Renal pelvis (tissue), 4 donors: ENCODE results near the gene LMX1B. TPM values are rescaled to one million over a fixed set of nuclear protein-coding genes. Genes with fewer than 3 reads are reported as not detected.

Experiments used
- DNase-seq: peaks from one replicate; pipeline ENCODE4 v3.0.0-alpha.2; 2013
- polyA plus RNA-seq, 3 donors: library from polyadenylated mRNA; unstranded; fragments of 120-200 nt; gene quantifications; one replicate each; pipeline ENCODE4 v1.2.1, GENCODE V29; 2013; ENCODE audit not compliant: insufficient read length in 3 of 3

The LMX1B gene
- polyA plus RNA-seq, 3 donors: 19.8 to 22.4 (median 22.3) TPM

GRCh38 chr9:126617003-126617822, 3.5 kb downstream of the LMX1B start:
- no peak for DNase-seq

DNA sequence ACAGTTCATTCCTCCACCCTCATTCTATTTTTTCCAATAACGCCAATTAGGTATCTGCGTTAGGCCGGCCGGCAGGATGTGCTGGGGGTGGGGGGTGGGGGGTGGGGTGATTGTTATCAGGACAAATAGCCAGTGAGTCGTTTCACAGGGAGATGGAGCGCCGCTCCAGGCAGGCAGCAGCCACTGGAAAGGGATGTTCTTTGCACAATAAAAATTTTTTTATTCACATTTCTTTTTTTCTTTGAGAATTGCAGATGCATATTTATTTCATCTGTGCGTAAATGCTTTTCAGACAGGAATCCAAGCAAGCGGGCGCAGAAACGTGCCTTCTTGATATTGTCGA, 4.1 kb downstream of the LMX1B start:
- no peak for DNase-seq

DNA sequence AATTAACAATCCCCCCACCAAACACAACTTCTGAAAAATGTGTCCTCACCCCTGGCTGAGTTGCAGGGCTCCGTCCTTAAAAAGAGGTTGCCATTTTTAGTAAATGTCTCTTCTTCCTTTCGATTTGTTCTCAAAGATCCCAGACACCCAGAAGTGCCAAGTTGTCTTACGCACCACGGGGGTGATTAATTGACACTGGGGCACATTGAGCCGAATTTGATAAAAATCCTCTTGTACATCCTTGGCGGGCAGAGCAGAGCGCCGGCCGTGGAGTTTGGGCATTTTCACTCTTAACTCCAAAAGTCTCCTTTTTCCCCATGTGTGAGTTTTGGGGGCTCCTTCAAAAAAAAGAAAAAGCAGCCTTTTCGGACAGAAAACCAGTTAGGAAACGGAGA, 4.5 kb downstream of the LMX1B start:
- DNase-seq: no peak

DNA sequence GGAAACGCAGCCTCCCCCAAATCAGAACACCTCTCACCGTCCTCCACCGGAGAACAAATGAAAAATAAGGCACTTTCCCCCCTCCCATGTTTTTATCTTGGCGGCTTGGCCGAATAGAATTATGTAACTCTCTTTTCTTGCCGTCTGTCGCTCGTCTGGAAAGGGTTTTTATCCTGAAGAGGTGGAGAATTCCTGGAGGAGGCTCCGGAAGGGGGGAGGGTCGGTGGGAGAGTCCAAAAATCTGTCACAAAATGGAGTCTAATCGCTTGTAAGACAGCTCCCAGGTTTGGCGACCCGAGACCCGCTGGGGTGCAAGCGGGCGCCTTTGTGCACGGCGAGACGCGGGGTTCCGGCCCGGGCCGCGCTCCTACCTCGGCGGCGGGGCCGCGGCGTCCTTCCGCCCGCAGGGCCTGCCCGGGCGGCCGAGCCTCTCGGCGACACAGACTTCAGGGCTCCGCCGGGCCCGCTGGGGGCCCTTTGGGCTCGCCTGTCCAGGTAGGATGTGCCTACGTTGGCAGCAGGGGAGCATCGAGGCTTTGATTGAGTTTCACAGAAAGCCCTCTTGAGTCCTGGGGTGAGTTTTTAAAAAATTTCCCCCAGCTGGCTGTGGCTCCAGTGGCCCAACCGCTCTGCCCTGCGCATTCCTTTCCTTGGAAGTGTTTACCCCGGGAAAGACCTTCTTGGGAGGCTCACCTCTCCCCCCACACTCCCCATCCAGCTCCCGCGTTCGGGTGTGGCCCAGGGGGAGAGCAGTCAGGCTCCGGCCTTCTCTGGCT, 5.0 kb downstream of the LMX1B start:
- DNase-seq: no peak

GRCh38 chr9:126619361-126620135, 5.8 kb downstream of the LMX1B start:
- no peak for DNase-seq

DNA sequence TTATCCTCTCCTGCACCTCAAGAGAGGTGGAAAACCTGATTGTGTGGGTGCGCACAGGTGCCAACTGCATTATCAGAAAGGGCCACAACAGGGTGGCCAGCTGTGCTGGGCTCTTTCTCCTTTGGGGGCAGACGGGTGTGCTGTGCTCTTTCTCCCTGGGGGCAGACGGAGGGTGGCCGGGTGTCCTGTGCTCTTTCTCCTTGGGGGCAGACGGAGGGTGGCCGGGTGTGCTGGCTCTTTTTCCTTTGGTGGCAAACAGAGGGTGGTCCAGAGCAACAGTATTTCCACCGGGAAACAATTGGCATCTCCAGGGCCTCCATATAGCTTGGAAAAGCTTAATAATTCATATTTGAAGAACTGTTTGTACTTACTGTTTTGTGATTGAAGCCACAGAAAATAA, 6.8 kb downstream of the LMX1B start:
- DNase-seq: no peak

GRCh38 chr9:126621061-126621918, 7.6 kb downstream of the LMX1B start:
- DNase-seq: no peak

- no peak for DNase-seq
Measured at GRCh38 chr9:126621919-126622735, 8.4 kb downstream of the LMX1B start.

DNA sequence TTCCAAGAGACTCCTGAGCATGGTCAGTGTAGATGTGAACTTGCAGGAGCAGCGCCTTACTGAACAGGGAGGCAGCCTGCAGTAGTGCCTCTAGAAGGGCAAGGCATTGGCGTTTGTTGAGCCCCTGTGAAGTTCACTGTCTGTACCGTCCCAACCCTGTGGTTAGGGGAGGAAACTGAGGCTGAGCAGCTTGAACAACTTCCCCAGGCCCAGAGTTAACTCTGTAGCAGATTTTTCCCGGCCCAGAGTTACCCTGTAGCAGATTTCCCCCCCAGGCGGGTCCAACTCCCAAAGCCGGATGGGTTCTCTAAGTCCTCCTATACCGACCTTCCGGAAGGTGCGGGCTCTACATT, 9.6 kb downstream of the LMX1B start:
- no peak for DNase-seq

DNA sequence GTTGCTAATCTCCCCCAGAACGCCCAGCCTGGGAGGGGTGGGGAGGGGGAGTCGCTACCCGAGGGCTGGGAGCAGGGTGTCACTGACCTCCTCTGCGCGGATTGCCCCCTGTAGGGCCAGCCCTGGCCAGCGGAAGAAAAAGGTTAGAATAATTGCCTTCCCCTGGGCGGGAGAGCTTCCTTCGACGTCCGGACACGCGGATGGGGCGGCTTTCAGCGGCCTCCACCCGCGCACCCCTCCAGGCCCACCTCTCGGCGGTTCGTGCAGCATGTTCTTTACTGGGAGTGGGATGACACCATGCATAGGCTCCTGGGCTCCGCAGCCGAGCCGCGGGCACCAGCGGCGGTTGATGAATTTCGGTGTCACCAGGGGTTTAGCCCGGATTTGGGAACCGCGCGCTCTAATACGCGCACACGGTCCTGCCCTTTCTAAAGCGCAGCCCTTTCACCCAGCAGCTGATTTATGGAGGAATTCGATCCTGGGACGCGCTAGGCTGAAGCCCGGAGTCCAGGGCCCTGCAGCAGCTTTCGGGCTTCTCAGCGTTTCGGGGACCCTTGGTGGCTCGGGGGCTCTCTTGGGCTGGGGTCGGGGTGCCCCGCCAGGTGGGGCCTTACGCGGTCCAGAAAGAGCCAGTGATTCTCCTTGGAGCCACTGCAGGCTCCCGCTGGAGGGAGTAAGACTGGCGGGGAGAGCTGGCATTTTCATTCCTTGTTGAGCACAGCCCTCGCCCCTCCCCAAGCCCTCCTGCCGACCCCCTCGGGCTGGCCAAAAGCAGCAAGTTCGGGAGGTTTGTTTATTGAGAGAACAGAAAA, 10.1 kb downstream of the LMX1B start:
- peak; percentile 76 for DNase-seq

GRCh38 chr9:126624479-126624826, 10.7 kb downstream of the LMX1B start:
- DNase-seq: no peak

GRCh38 chr9:126624912-126625311, 11.2 kb downstream of the LMX1B start:
- DNase-seq: no peak

GRCh38 chr9:126625329-126626126, 11.8 kb downstream of the LMX1B start:
- no peak for DNase-seq

DNA sequence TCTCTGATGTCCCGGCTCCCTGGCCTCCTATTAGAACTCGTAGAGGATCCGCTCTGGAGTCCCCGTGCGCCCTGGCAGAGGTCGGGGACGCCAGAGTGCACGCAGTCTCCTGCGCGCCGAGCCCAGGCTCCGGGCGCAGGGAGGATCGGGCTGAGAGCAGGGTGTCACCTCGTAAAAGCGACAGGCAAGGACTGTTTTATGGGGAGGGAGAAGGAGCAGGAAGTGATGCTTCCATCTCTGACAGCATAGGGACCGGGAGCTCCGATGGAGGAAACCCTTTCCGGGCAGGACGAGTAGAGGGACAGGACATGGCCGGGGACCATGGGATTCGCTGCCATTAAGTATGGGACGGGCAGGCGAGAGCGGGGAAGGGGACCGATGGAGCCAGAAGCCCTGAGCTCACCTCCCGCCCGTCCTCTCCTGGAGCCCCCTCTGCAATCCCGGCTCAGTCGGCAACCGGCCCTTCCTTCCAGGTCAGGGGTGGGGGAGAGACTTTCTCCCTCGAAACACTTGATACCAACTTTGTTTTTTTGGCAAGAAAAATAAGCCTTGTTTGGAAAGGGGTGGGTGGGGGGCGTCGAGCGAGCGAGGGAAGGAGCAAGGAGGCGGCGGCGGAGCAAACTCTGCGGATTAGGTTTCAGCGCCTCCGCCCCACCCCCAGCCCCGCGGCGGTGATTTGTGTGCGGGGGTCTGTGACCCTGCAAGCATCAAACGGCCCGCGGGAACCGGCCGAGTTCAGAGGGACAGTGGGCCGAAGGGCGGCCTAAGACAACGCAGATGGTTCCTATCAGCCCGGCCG, 12.6 kb downstream of the LMX1B start:
- DNase-seq: peak; percentile 80

DNA sequence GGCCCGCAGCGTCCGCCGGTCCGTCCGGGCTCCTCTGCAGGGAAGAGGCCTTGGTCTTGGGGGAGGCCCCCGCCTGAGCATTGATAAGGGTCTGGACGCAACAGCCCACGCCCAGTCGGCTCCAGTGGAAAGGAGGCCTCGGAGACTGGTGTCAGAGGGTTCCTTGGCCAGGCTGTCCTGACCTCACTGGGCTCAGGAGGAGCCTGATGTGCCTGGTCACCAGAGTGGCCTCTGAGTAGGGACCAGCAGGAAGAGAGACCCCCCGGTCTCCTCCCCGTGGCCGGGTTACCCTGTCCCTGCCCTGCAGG, 13.2 kb downstream of the LMX1B start:
- DNase-seq: no peak

DNA sequence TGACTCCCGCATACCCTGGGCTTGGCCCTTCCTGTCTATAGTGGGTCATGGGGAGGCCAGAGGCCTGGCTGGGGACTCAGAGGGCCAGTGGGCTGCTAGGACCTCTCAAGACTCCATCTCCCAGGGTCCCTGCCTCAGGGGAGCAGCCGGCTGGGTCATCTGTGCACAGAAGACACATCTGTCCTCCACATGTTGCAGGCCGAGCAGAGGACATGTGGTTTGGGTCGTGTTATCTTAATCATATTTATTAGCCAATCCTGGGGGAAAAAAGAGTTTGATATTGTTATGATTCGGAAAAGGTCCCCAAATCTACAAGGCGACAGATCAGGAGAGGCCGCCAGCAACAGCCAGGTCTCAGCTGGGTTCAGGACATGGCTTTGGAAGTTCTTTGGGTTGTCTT, 14.4 kb downstream of the LMX1B start:
- no peak for DNase-seq

DNA sequence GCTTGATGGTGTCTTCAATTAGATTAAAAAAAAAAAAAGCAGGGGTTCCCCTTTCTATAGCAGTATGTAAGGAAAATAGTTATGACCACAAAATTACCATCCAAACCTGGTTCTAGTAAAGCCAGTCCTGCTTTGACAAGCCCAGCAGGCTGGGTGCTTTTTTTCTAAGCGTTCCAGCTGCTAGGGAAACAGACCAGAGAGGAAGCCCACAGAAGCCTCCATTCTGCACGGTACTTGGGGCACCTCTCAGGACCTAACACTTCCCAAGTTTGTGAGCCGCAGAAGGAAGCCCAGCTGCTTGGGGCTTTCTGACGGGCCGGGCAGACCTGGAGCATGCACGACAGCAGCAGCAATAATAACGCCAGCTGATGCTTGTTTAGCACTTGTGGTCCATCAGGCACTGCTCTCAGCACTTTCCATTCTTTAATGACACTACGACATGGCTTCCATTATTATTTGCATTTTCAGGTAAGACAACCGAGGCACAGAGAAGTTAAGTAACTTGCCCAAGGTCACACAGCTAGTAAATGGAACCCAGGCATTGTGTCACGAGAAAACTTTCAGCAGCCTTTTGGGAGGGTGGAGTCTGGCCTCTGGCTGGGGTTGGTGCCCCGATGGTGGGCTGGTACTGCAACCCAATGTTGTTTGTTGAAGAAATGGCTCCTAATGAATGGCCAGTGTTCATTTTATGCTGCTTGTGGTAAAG, 15.4 kb downstream of the LMX1B start:
- DNase-seq: no peak
